ENCODE data around the gene SLC8A2. TPM values are rescaled to one million over a fixed set of nuclear protein-coding genes. Genes with fewer than 3 reads are reported as not detected.

The SLC8A2 gene
- total and polyA plus RNA-seq, 2 donors (not counting 1 experiment from before 2014, with no cell fraction given): 0.07 TPM; not detected in 1

GRCh38 chr19:47381653-47382279, 89.9 kb downstream of the SLC8A2 start:
- peak overlapping the region; percentile 42 for H3K27ac Mint-ChIP-seq
- Histone ChIP-seq H3K36me3 (replicated peaks in 1 of 2; ENCODE audit: control extremely low read depth in 1 of 2, control insufficient read depth in 1 of 2, extremely low read depth in 1 of 2, insufficient read depth in 2 of 2, low read length in 1 of 2) (peaks cover 0 to 28% of the 10 kb centered on the region in 2 experiments), H3K27ac (ENCODE audit: low read length in 2 of 2) (peak overlapping the region; percentile 7 to 36), H2AFZ (ENCODE audit: insufficient read depth, low read depth, low read length, poor library complexity, severe bottlenecking) (no peak overlapping the region), H4K20me1 (ENCODE audit: control insufficient read depth, insufficient read depth, low read length, poor library complexity, severe bottlenecking) (no peaks in the 10 kb centered on the region), H3K27me3 (replicated peaks in 1 of 4; ENCODE audit: control extremely low read depth in 1 of 4, control insufficient read depth in 3 of 4, insufficient read depth in 4 of 4, low read length in 3 of 4) (no peaks in the 10 kb centered on the region), H3K4me2 (replicated peaks; ENCODE audit: low read depth, low read length, poor library complexity, severe bottlenecking) (peak overlapping the region; percentile 26), H3K4me3 (ENCODE audit: control extremely low read depth in 1 of 5, extremely low read depth in 1 of 5, insufficient read depth in 1 of 5, low read depth in 2 of 5, low read length in 4 of 5) (no peak overlapping the region), H3K4me1 (ENCODE audit: control insufficient read depth in 2 of 2, insufficient read depth in 2 of 2, low read length in 2 of 2) (peaks cover 9 to 15% of the 10 kb centered on the region in 2 donors), H3K79me2 (ENCODE audit: control insufficient read depth, insufficient read depth, low read length) (no peaks in the 10 kb centered on the region), H3K9me3 (ENCODE audit: control extremely low read depth in 1 of 3, control insufficient read depth in 2 of 3, insufficient read depth in 1 of 3, low read length in 2 of 3) (peaks cover 0 to 13% (median 0%) of the 10 kb centered on the region in 3 donors), H3K9ac (ENCODE audit: low read length) (no peak overlapping the region)
- H3K4me3 Mint-ChIP-seq: no peak overlapping the region
- CTCF ChIA-PET: interaction anchor here (0.9 to 2.4 kb wide), 2 partner anchors 10 to 33 kb away, joined by 3 to 7 read pairs; partner anchors contain the start of gene DHX34
- POLR2A ChIA-PET: interaction anchor here (0.5 to 0.6 kb wide), 2 partner anchors 108 to 1751 kb away, joined by 4 to 6 read pairs; no protein-coding TSS in a partner anchor
- H3K4me1 Mint-ChIP-seq: peaks cover 17% of the 10 kb centered on the region
- no peak for TF ChIP-seq EZH2 (IDR thresholded peaks at IDR 0.05; ENCODE audit: borderline replicate concordance, insufficient read depth, low read depth, low read length, poor library complexity, severe bottlenecking)
- no peak for TF ChIP-seq CTCF (IDR thresholded peaks at IDR 0.05)
- WGBS (ENCODE audit: insufficient coverage): 8% methylated on average over 9 of the region's 11 CpGs
- no peaks in the 10 kb centered on the region for H3K9me3 Mint-ChIP-seq (ENCODE audit: insufficient read depth)
- intact Hi-C loops (cut with micrococcal nuclease): no loop called here
- DNase-seq: peak; percentile 50
- ATAC-seq (ENCODE audit: low read depth): peak; percentile 73
- no peaks in the 10 kb centered on the region for H3K27me3 Mint-ChIP-seq

GRCh38 chr19:47381121-47381520, 90.6 kb downstream of the SLC8A2 start:
- ATAC-seq (ENCODE audit: low read depth) (no peak), DNase-seq (no peak)
- H3K4me3 ChIP-seq (ENCODE audit: control extremely low read depth in 1 of 5, extremely low read depth in 1 of 5, insufficient read depth in 1 of 5, low read depth in 2 of 5, low read length in 4 of 5): no peak overlapping the region
- peaks cover 17% of the 10 kb centered on the region for H3K4me1 Mint-ChIP-seq
- H3K4me3 Mint-ChIP-seq: no peak overlapping the region
- H3K4me2 ChIP-seq (replicated peaks; ENCODE audit: low read depth, low read length, poor library complexity, severe bottlenecking): no peak overlapping the region
- TF ChIP-seq CTCF (IDR thresholded peaks at IDR 0.05) (no peak), EZH2 (IDR thresholded peaks at IDR 0.05; ENCODE audit: borderline replicate concordance, insufficient read depth, low read depth, low read length, poor library complexity, severe bottlenecking) (no peak)
- ChIA-PET POLR2A (interaction anchor here (0.5 kb wide), 1 partner anchor 1751 kb away, joined by 4 read pairs; no protein-coding TSS in a partner anchor), CTCF (interaction anchor here (0.9 kb wide), 1 partner anchor 32 kb away, joined by 3 read pairs; the partner anchor contains the start of gene DHX34)
- H3K9ac ChIP-seq (ENCODE audit: low read length): no peak overlapping the region
- 97% methylated on average over 14 of the region's 14 CpGs for WGBS (ENCODE audit: insufficient coverage)
- no peaks in the 10 kb centered on the region for H4K20me1 ChIP-seq (ENCODE audit: control insufficient read depth, insufficient read depth, low read length, poor library complexity, severe bottlenecking)
- peak overlapping the region in 1 of 2 donors; percentile 36 for H3K27ac ChIP-seq (ENCODE audit: low read length in 2 of 2)
- no peaks in the 10 kb centered on the region for H3K79me2 ChIP-seq (ENCODE audit: control insufficient read depth, insufficient read depth, low read length)
- H3K27ac Mint-ChIP-seq: no peak overlapping the region
- peaks cover 9 to 15% of the 10 kb centered on the region in 2 donors for H3K4me1 ChIP-seq (ENCODE audit: control insufficient read depth in 2 of 2, insufficient read depth in 2 of 2, low read length in 2 of 2)
- no peaks in the 10 kb centered on the region for H3K9me3 Mint-ChIP-seq (ENCODE audit: insufficient read depth)
- peaks cover 0 to 34% of the 10 kb centered on the region in 2 experiments for H3K36me3 ChIP-seq (replicated peaks in 1 of 2; ENCODE audit: control extremely low read depth in 1 of 2, control insufficient read depth in 1 of 2, extremely low read depth in 1 of 2, insufficient read depth in 2 of 2, low read length in 1 of 2)
- H2AFZ ChIP-seq (ENCODE audit: insufficient read depth, low read depth, low read length, poor library complexity, severe bottlenecking): no peak overlapping the region
- intact Hi-C loops (cut with micrococcal nuclease): no loop called here
- H3K27me3 ChIP-seq (replicated peaks in 1 of 4; ENCODE audit: control extremely low read depth in 1 of 4, control insufficient read depth in 3 of 4, insufficient read depth in 4 of 4, low read length in 3 of 4): no peaks in the 10 kb centered on the region
- no peaks in the 10 kb centered on the region for H3K27me3 Mint-ChIP-seq
- peaks cover 0 to 13% (median 0%) of the 10 kb centered on the region in 3 donors for H3K9me3 ChIP-seq (ENCODE audit: control extremely low read depth in 1 of 3, control insufficient read depth in 2 of 3, insufficient read depth in 1 of 3, low read length in 2 of 3)
